HepG2 (cell line): ENCODE data around the gene TMEFF1. TPM values are rescaled to one million over a fixed set of nuclear protein-coding genes. Genes with fewer than 3 reads are reported as not detected.

Source experiments
- ATAD3A ChIP-seq: sonication (generic); formaldehyde crosslinking; IDR thresholded peaks from 2 replicates; pipeline ENCODE4 v1.4.0; 2020; ENCODE audit warnings: missing genetic modification reagents
- ATF7-NPFF ChIP-seq: sonication (generic); formaldehyde crosslinking; IDR thresholded peaks from 2 replicates; pipeline ENCODE4 v1.8.1; 2023; ENCODE audit warnings: mild to moderate bottlenecking, low read depth, missing genetic modification reagents, moderate library complexity
- ELF4 ChIP-seq: sonication (generic); formaldehyde crosslinking; IDR thresholded peaks from 2 replicates; pipeline ENCODE4 v1.5.0; 2020; ENCODE audit warnings: missing genetic modification reagents, mild to moderate bottlenecking, moderate library complexity, borderline replicate concordance
- HES4 ChIP-seq: sonication (generic); formaldehyde crosslinking; IDR thresholded peaks from 2 replicates; pipeline ENCODE4 v1.9.0; 2021; ENCODE audit warnings: mild to moderate bottlenecking, missing genetic modification reagents, borderline replicate concordance
- JDP2 ChIP-seq: sonication (generic); formaldehyde crosslinking; IDR thresholded peaks from 2 replicates; pipeline ENCODE4 v1.8.1; 2022; ENCODE audit warnings: missing genetic modification reagents, borderline replicate concordance
- KMT2B ChIP-seq: IDR thresholded peaks from 2 replicates; pipeline ENCODE4 v1.6.1; 2016; ENCODE audit warnings: missing genetic modification reagents, missing compliant biosample characterization
- NAIF1 ChIP-seq: sonication (generic); formaldehyde crosslinking; IDR thresholded peaks from 2 replicates; pipeline ENCODE4 v1.5.0; 2020; ENCODE audit warnings: mild to moderate bottlenecking, missing genetic modification reagents, borderline replicate concordance
- ONECUT2 ChIP-seq: sonication (generic); formaldehyde crosslinking; IDR thresholded peaks from 2 replicates; pipeline ENCODE4 v1.4.0; 2020; ENCODE audit warnings: missing genetic modification reagents
- PAF1 ChIP-seq: IDR thresholded peaks from 2 replicates; pipeline ENCODE4 v1.6.1; 2016; ENCODE audit warnings: missing genetic modification reagents, missing compliant biosample characterization
- RARG ChIP-seq: sonication (generic); formaldehyde crosslinking; IDR thresholded peaks from 2 replicates; pipeline ENCODE4 v1.4.0; 2020; ENCODE audit warnings: low read depth, mild to moderate bottlenecking, missing genetic modification reagents
- RFX5 ChIP-seq: IDR thresholded peaks from 2 replicates; pipeline ENCODE4 v1.6.1; 2011; ENCODE audit warnings: low read depth, low read length, improper control_type of control experiment
- SMARCC2 ChIP-seq: fragments of 450-650 bp; IDR thresholded peaks from 2 replicates; pipeline ENCODE4 v1.6.1; 2017; ENCODE audit warnings: antibody characterized with exemption, mild to moderate bottlenecking
- SRSF9 ChIP-seq: fragments of 200-400 bp; formaldehyde crosslinking; IDR thresholded peaks from 2 replicates; pipeline ENCODE4 v1.6.1; 2018; ENCODE audit warnings: borderline replicate concordance, mild to moderate bottlenecking, low read depth, low read length; ENCODE audit not compliant: insufficient read depth, poor library complexity, severe bottlenecking
- U2AF1 ChIP-seq: fragments of 200-400 bp; formaldehyde crosslinking; optimal IDR thresholded peaks from 2 replicates; pipeline ENCODE3; 2017; ENCODE audit warnings: mild to moderate bottlenecking, low read depth, low read length
- ZNF564 ChIP-seq: sonication (generic); formaldehyde crosslinking; IDR thresholded peaks from 2 replicates; pipeline ENCODE4 v1.8.1; 2023; ENCODE audit warnings: mild to moderate bottlenecking, missing genetic modification reagents
- ZNF570 ChIP-seq: sonication (generic); formaldehyde crosslinking; IDR thresholded peaks from 2 replicates; pipeline ENCODE4 v1.4.0; 2020; ENCODE audit warnings: mild to moderate bottlenecking, missing genetic modification reagents, borderline replicate concordance
- polyA plus RNA-seq, 8 experiments: library from polyadenylated mRNA; depleted of rRNA in 3 of 8; stranded (reverse) in 7 of 8; unstranded in 1 of 8; fragments of >200 nt; fragmentation: Illumina TruSeq in 4 of 8; extraction: Trizol in 4 of 8; gene quantifications; 2 replicates each; pipeline versions ENCODE4 v1.2.1 to v1.2.3, GENCODE V29; 2011 to 2016; ENCODE audit warnings: low read depth in 4 of 8, missing spikeins in 1 of 8, mixed read lengths in 1 of 8; ENCODE audit not compliant: insufficient read depth in 1 of 8
- total RNA-seq, 5 experiments: library from RNA; depleted of rRNA; stranded (reverse); fragments of >200 nt; fragmentation: Illumina TruSeq; extraction: Trizol; gene quantifications; 2 replicates each; pipeline ENCODE4 v1.2.3, GENCODE V29; 2016; ENCODE audit warnings: low read depth in 1 of 5
- TF ChIP-seq, protein P1 (sequence below), 2 experiments: sonication (generic) in 1 of 2; formaldehyde crosslinking in 1 of 2; IDR thresholded peaks; 2 replicates each; pipeline versions ENCODE4 v1.4.0 to v1.6.1; 2018 to 2020; ENCODE audit warnings: missing genetic modification reagents in 2 of 2, borderline replicate concordance in 1 of 2, low read depth in 1 of 2, mild to moderate bottlenecking in 1 of 2, missing biosample characterization in 1 of 2
- TF ChIP-seq, protein P2 (sequence below): IDR thresholded peaks from 2 replicates; pipeline ENCODE4 v1.6.1; 2016; ENCODE audit warnings: mild to moderate bottlenecking, missing biosample characterization, missing genetic modification reagents
- TF ChIP-seq, protein P3 (sequence below): sonication (generic); formaldehyde crosslinking; IDR thresholded peaks from 2 replicates; pipeline ENCODE4 v1.4.0; 2020; ENCODE audit warnings: mild to moderate bottlenecking, missing genetic modification reagents
- TF ChIP-seq, protein P4 (sequence below): sonication (generic); formaldehyde crosslinking; IDR thresholded peaks from 2 replicates; pipeline ENCODE4 v1.4.0; 2020; ENCODE audit warnings: mild to moderate bottlenecking, missing genetic modification reagents
- TF ChIP-seq, protein P5 (sequence below): sonication (generic); formaldehyde crosslinking; IDR thresholded peaks from 2 replicates; pipeline ENCODE4 v1.5.0; 2020; ENCODE audit warnings: missing genetic modification reagents
- TF ChIP-seq, protein P6 (sequence below): sonication (generic); formaldehyde crosslinking; IDR thresholded peaks from 2 replicates; pipeline ENCODE4 v1.8.0; 2022; ENCODE audit warnings: low read depth, missing genetic modification reagents

The TMEFF1 gene
- total and polyA plus RNA-seq, 2 of the 13 experiments (the other 11 are each of a cell fraction or from before 2014, with no cell fraction given): 0.87 to 1.9 TPM

DNA sequence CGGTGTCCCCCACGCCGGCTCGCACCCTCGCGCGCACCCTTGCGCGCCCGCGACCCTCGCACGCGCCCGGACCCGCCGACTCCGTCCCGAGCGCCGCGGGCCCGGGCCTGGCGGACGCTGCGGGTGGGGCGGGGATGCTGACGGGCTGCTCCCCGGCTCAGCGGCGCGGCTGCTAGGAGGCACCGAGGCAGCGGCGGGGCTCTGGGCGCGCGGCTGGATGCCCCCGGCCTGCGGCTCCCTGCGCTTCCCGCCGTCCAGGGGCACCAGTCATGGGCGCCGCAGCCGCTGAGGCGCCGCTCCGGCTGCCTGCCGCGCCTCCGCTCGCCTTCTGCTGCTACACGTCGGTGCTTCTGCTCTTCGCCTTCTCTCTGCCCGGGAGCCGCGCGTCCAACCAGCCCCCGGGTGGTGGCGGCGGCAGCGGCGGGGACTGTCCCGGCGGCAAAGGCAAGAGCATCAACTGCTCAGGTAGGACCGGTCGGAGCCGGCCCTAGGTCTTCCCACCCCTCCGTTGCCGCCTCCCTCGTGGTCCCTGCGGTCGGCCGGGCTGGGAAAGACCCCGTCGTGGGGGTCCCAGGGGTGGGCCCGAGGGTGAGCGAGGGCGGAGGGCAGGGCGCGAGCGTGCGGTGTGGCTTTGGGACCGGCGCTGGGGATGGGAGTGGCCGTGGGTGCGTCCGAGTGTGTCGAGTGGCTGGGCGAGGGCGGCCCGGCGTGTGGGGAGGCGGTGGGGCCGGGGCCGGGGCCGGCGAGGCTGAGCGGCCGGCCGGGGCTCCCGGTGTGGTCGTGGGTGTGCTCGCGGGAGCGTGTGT lies 530 bp downstream of the TMEFF1 start (continued):
- no peak for TF ChIP-seq ATAD3A (CRISPR knock-in tag)
- TF ChIP-seq ZNF564 (CRISPR knock-in tag): no peak
- TF ChIP-seq, protein P1, sequence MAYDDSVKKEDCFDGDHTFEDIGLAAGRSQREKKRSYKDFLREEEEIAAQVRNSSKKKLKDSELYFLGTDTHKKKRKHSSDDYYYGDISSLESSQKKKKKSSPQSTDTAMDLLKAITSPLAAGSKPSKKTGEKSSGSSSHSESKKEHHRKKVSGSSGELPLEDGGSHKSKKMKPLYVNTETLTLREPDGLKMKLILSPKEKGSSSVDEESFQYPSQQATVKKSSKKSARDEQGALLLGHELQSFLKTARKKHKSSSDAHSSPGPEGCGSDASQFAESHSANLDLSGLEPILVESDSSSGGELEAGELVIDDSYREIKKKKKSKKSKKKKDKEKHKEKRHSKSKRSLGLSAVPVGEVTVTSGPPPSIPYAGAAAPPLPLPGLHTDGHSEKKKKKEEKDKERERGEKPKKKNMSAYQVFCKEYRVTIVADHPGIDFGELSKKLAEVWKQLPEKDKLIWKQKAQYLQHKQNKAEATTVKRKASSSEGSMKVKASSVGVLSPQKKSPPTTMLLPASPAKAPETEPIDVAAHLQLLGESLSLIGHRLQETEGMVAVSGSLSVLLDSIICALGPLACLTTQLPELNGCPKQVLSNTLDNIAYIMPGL (CRISPR knock-in tag; IDR thresholded peaks at IDR 0.05; ENCODE audit: borderline replicate concordance in 1 of 2, low read depth in 1 of 2): no peak
- no peak for TF ChIP-seq NAIF1 (CRISPR knock-in tag)
- TF ChIP-seq RARG (CRISPR knock-in tag): no peak
- TF ChIP-seq, protein P2, sequence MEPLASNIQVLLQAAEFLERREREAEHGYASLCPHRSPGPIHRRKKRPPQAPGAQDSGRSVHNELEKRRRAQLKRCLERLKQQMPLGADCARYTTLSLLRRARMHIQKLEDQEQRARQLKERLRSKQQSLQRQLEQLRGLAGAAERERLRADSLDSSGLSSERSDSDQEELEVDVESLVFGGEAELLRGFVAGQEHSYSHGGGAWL (CRISPR knock-in tag): no peak
- TF ChIP-seq, protein P3, sequence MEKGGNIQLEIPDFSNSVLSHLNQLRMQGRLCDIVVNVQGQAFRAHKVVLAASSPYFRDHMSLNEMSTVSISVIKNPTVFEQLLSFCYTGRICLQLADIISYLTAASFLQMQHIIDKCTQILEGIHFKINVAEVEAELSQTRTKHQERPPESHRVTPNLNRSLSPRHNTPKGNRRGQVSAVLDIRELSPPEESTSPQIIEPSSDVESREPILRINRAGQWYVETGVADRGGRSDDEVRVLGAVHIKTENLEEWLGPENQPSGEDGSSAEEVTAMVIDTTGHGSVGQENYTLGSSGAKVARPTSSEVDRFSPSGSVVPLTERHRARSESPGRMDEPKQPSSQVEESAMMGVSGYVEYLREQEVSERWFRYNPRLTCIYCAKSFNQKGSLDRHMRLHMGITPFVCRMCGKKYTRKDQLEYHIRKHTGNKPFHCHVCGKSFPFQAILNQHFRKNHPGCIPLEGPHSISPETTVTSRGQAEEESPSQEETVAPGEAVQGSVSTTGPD: no peak
- no peak for TF ChIP-seq ELF4 (CRISPR knock-in tag)
- no peak for TF ChIP-seq JDP2
- no peak for TF ChIP-seq SMARCC2
- TF ChIP-seq, protein P4, sequence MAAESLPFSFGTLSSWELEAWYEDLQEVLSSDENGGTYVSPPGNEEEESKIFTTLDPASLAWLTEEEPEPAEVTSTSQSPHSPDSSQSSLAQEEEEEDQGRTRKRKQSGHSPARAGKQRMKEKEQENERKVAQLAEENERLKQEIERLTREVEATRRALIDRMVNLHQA (CRISPR knock-in tag): no peak
- no peak for TF ChIP-seq ZNF570 (CRISPR knock-in tag)
- no peak for TF ChIP-seq RFX5
- TF ChIP-seq KMT2B (CRISPR knock-in tag): 0 out of 2 replicates have a peak, but pooled peaks have one; percentile 27
- no peak for TF ChIP-seq ONECUT2 (CRISPR knock-in tag)
- TF ChIP-seq, protein P5, sequence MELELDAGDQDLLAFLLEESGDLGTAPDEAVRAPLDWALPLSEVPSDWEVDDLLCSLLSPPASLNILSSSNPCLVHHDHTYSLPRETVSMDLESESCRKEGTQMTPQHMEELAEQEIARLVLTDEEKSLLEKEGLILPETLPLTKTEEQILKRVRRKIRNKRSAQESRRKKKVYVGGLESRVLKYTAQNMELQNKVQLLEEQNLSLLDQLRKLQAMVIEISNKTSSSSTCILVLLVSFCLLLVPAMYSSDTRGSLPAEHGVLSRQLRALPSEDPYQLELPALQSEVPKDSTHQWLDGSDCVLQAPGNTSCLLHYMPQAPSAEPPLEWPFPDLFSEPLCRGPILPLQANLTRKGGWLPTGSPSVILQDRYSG (CRISPR knock-in tag): no peak
- peak; percentile 71; the same call in 1 of the 2 replicates for TF ChIP-seq HES4 (CRISPR knock-in tag)
- no peak for TF ChIP-seq SRSF9
- no peak for TF ChIP-seq PAF1 (CRISPR knock-in tag)
- TF ChIP-seq, protein P6, sequence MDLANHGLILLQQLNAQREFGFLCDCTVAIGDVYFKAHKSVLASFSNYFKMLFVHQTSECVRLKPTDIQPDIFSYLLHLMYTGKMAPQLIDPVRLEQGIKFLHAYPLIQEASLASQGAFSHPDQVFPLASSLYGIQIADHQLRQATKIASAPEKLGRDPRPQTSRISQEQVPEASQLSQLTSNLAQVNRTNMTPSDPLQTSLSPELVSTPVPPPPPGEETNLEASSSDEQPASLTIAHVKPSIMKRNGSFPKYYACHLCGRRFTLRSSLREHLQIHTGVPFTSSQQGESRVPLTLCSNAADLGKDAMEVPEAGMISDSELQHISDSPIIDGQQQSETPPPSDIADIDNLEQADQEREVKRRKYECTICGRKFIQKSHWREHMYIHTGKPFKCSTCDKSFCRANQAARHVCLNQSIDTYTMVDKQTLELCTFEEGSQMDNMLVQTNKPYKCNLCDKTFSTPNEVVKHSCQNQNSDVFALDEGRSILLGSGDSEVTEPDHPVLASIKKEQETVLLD (CRISPR knock-in tag): no peak
- TF ChIP-seq ATF7-NPFF (CRISPR knock-in tag): no peak
- no peak for TF ChIP-seq U2AF1
